Measurements from ENCODE around the gene ZNF141.
"Not testable (repeated sequence)": the region's sequence is repeated elsewhere in the genome, so short reads cannot be mapped to it uniquely, and the experiment has no call there.

Gene ZNF141

DNA sequence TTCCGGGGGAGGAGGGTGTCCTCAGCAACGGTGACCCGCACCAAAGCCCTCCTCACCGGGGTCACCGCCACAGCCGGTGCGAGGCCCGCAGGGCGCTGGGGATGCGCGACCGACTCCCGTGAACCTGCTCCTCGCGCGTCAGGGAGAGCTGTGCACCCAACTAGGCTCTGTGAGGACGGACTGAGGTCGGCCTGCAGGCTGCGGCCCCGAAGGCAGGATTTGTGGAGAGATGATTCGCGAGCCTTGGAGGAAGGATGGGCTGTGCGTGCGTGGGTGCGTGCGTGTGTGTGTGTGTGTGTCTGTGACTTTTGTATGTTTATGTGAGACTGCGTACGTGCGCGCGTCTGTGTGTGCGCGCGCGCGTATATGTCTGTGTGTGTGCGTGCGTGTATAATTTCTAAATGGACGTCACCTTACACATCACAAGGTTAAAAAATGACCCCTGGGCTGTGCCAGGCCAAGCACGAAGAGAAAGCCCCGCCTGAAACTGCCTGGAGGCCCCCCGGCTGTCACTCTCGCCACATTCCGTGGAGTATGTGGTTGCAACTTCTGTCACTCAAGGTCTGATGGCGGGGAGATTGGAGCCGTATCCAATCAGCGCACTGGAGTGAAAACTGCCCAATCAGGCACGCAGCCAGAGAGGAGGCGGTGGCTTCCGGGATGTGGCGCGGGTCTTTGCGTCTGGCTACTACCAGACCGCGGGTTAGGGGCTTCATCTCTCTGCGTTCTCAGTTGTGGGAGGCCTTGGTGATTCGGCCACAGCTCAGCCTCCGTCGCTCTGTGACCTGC is at the start of gene ZNF141:
ZNF141 (plus strand) TSS at position 672 of the 789 bp plus-strand sequence. CDS start 170 bp downstream, outside the sequence.
- DNase-seq = peak; percentile 98

DNA sequence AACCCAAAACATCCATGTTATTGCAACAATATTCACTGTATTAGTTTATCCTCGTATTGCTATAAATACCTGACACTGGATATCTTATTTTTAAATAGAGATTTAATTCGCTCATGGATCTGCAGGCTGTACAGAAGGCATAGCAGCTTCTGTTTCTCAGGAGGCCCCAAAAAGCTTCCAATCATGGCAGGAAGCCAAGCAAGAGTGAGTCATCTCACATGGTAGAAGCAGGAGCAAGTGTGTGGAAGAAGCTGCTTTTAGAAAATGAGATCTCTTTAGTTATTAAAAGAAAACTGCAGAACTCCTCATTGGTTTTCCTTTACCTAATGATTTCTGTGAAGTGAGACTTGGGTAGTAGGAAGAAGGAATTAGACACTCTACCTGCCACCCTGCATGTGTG is 48.7 kb upstream of the ZNF141 start:
- DNase-seq = no peak

- DNase-seq = no peak
Measured at GRCh38 chr4:294732-295131, 42.9 kb upstream of the ZNF141 start.

DNA sequence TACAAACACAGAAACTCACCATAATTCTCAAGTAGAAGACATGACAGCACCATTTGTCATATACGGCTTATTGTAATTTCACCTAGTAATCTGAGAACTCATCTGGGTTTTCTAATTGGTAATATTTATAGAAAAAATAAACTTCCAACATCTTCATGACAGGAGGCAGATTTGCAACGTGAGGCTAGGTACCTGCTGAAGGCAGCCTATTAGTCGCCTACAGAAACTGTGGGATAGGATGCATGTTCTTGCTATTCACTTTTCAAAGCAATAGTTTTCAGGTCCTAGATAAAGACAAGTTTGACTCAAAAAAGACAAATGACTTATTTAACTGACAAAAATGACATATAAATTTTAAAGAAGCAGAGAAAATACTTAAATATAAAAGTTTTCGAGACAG is 35.2 kb upstream of the ZNF141 start:
- no peak for DNase-seq

DNA sequence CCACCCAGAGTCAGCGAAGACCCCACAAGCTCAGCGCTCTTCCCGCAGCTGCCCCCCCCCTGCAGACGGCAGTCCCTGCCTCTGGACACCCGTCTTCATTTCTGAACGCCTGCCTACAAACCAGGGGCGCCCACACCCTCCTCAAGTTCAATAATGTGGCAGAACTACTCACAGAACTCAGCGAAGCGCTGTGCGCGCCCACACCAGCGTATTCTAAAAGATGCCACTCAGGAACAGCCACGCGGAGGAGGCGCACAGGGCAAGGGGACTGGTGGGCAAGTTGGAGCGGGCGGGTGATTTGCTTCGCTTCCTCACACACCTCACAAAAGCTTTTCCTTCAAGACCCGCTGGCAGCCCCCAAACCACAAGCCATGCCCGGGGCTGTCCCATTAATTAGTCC is 33.1 kb upstream of the ZNF141 start:
- DNase-seq = not testable (repeated sequence)

DNA sequence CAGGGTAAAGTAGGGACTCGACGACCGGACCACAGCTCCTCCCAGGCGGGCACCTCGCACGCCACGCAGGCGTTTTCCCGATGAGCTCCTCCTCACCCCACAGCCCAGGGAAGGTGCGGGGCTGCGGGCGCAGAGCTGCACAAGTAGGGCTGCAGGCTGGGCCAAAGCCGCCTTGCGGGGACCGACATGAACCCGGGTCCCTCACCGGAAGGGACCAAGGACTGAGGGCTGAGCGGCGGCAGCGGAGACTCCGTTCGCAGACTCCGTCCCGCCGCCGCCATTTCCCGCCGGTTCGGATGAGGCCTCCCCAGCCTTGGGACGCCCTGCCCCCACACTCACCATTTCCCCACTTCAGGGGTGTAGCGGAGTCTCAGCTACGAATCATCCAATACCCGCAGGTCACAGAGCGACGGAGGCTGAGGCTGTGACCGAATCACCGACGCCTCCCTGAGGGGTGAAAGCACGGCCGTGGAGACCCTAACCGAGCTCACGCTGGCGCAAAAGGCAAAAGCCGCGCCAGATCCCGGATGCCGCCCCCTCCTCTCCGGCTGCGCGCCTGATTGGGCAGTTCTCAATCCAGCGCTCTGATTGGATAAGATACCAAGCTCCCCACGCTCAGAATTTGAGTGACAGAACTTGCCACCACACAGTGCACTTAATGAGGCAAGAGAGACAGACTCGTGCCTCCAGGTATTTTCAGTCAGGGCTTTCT is 32.5 kb upstream of the ZNF141 start, which contains the start of gene ZNF732:
ZNF732 (minus strand) TSS at position 506 of the 712 bp plus-strand sequence; CDS start at position 342, 164 bp downstream.
- no peak for DNase-seq

- no peak for DNase-seq
Measured at GRCh38 chr4:306551-306961, 31.1 kb upstream of the ZNF141 start.

- DNase-seq = no peak
Measured at GRCh38 chr4:309807-310206, 27.8 kb upstream of the ZNF141 start.

DNA sequence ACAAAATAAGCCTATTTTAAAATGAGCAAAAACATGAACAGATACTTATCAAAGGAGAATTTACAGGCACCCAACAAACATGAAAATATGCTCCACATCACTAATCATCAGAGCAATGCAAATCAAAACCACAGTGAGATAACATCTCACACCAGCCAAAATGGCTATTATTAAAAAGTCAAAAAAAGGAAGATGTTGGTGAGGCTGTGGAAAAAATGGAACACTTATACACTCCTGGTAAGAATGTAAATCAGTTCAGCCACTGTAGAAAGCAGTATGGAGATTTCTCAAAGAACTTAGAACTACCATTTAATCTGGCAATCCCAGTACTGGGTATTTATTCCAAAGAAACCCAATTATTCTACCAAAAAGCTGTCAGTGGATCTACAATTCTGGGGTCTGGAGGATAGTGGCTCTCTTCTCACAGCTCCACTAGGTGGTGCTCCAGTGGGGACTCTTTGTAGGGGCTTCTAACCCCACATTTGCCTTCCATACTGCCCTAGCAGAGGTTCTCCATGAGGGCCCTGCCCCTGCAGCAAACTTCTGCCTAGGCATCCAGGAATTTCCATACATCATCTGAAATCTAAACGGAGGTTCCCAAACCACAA is 23.2 kb upstream of the ZNF141 start:
- no peak for DNase-seq

- DNase-seq = no peak
Measured at GRCh38 chr4:328729-329128, 8.9 kb upstream of the ZNF141 start.

- no peak for DNase-seq
Measured at GRCh38 chr4:335515-335914, 2.1 kb upstream of the ZNF141 start.

- DNase-seq = no peak
Measured at GRCh38 chr4:336099-336892, 1.3 kb upstream of the ZNF141 start.

DNA sequence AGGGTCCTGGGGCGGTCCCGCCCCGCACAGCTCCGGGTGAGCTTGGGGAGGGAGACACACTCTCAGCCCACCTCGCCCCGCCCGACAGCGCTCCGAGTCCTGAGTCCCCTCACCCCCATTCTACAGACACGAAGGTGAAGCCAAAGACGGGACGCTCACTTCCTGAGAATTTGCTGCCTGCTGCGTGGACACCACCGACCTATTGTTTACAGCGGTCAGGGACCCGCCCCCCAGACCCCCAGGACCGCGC is 796 bp upstream of the ZNF141 start:
- DNase-seq = no peak

DNA sequence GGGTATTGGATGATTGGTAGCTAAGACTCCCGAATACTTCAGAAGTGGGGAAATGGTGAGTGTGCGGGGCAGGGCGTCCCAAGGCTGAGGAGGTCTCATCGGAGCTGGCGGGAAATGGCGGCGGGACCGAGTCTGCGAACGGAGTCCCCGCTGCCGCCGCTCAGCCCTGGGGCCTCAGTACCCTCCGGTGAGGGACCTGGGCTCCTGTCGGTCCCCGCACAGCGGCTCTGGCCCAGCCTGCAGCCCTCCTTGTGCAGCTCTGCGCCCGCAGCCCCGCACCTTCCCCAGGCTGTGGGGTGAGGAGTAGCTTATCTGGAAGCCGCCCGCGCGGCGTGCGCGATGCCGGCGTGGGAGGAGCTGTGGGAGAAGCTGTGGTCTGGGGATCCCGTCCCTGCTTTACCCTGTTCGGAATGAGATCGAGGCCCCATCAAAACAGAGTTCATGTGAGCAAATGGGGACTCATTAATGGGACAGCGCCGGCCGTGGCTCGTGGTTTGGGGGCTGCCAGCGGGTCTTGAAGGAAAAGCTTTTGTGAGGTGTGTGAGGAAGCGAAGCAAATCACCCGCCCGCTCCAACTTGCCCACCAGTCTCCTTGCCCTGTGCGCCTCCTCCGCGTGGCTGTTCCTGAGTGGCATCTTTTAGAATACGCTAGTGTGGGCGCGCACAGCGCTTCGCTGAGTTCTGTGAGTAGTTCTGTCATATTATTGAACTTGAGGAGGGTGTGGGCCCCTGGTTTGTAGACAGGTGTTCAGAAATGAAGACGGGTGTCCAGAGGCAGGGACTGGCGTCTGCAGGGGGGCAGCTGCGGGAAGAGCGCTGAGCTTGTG is 531 bp downstream of the ZNF141 start:
- DNase-seq = peak; percentile 74

GRCh38 chr4:338759-339097 is 1.1 kb downstream of the ZNF141 start:
- no peak for DNase-seq

- DNase-seq = no peak
Measured at GRCh38 chr4:340011-340410, 2.4 kb downstream of the ZNF141 start.

DNA sequence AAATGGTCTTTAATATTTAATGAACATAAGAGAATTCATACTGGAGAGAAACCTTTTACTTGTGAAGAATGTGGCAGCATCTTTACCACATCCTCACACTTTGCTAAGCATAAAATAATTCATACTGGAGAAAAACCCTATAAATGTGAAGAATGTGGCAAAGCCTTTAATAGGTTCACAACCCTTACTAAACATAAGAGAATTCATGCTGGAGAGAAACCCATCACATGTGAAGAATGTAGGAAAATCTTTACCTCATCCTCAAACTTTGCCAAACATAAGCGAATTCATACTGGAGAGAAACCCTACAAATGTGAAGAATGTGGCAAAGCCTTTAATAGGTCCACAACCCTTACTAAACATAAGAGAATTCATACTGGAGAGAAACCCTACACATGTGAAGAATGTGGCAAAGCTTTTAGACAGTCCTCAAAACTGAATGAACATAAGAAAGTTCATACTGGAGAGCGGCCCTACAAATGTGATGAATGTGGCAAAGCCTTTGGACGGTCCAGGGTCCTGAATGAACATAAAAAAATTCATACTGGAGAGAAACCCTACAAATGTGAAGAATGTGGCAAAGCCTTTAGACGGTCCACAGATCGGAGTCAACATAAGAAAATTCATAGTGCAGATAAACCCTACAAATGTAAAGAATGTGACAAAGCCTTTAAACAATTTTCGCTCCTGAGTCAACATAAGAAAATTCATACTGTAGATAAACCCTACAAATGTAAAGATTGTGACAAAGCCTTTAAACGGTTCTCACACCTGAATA is 35.6 kb downstream of the ZNF141 start:
- DNase-seq = no peak

- no peak for DNase-seq
Measured at GRCh38 chr4:374298-375160, 36.9 kb downstream of the ZNF141 start.

DNA sequence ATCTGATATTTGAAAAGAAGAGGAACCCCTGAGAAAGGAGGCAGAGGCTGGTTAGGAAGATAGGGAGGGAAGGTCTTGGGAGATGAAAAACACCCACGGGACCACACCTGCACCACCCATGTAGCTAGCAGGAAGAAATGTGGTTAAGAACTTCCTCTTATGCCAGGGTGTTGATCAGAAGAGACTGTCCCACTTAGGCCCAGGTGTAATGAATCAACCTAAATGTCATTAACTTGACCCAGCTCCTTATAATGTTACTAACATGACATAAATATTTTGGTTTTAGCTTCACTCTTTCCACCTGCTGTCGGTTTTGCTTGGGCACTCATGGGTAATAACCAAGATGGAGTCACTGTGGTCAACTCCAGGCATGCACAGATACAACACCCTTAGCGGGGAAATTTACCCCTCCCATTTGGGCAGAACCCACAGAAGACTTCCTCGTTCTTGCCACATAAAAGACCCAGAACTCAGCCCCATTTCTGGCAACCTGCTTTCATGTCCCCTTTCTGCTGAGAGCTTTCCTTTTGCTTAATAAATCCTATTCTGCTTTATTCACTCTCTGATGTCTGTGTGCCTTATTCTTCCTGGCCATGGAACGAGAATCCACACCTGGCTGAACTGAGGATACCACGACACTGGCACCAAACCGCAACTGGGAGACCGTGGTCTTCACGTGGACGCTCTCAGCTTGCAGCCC is 46.8 kb downstream of the ZNF141 start:
- DNase-seq = no peak
